Pulmonary artery endothelial cell (primary cell): ENCODE results near the gene NAV2. TPM values are rescaled to one million over a fixed set of nuclear protein-coding genes. Genes with fewer than 3 reads are reported as not detected.
A peak's percentile ranks its signal among the peaks of the same experiment; 100 is the strongest.
"Not testable (repeated sequence)": the region's sequence is repeated elsewhere in the genome, so short reads cannot be mapped to it uniquely, and the experiment has no call there.

Experiments
- DNase-seq: peaks from one replicate; pipeline ENCODE4 v3.0.0-alpha.2; 2011; ENCODE audit warnings: low read depth, low spot score
- total RNA-seq: library from RNA; depleted of rRNA; stranded (reverse); fragments of >200 nt; gene quantifications from 2 replicates; pipeline ENCODE4 v1.2.3, GENCODE V29; 2014

NAV2 gene
- total RNA-seq, 1 donor from 2014 or later: 9.5 TPM

GRCh38 chr11:20110908-20111669 lies 398.5 kb downstream of the NAV2 start:
- no peak for DNase-seq

GRCh38 chr11:20111871-20112270 lies 399.2 kb downstream of the NAV2 start:
- DNase-seq: no peak

GRCh38 chr11:20112291-20113148 lies 399.9 kb downstream of the NAV2 start:
- DNase-seq: peak; percentile 84

GRCh38 chr11:20113149-20113438 lies 400.5 kb downstream of the NAV2 start:
- DNase-seq: no peak

GRCh38 chr11:20114588-20114987 lies 402.0 kb downstream of the NAV2 start:
- DNase-seq: no peak

GRCh38 chr11:20116825-20117224 lies 404.2 kb downstream of the NAV2 start:
- DNase-seq: no peak

- DNase-seq: no peak
Observed at GRCh38 chr11:20117291-20117690, 404.7 kb downstream of the NAV2 start.

- DNase-seq: no peak
Observed at GRCh38 chr11:20118209-20118608, 405.6 kb downstream of the NAV2 start.

GRCh38 chr11:20119315-20119714 lies 406.7 kb downstream of the NAV2 start:
- no peak for DNase-seq

GRCh38 chr11:20120134-20120925 lies 407.7 kb downstream of the NAV2 start:
- DNase-seq: no peak

- no peak for DNase-seq
Observed at GRCh38 chr11:20122131-20122530, 409.5 kb downstream of the NAV2 start.

DNA sequence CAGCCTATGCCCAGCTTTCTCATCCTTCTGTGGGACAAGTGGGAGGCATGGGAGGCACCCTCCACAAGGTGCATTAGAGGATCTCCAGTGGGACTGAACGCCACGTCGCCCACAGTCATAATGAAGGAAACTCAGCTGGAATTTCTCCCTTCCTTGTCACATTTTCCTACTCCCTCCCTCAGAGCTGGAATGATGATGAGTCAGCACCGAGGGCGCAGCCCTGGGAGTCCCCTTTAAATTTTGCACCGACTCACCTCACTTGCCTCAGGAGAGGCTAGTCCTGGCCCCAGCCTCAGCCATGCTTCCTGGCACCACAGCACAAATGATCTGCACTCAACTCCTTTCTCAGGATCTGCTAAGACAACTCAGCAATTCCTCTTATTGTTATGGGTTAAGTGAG lies 413.3 kb downstream of the NAV2 start:
- DNase-seq: no peak

- no peak for DNase-seq
Observed at GRCh38 chr11:20126724-20127123, 414.1 kb downstream of the NAV2 start.

DNA sequence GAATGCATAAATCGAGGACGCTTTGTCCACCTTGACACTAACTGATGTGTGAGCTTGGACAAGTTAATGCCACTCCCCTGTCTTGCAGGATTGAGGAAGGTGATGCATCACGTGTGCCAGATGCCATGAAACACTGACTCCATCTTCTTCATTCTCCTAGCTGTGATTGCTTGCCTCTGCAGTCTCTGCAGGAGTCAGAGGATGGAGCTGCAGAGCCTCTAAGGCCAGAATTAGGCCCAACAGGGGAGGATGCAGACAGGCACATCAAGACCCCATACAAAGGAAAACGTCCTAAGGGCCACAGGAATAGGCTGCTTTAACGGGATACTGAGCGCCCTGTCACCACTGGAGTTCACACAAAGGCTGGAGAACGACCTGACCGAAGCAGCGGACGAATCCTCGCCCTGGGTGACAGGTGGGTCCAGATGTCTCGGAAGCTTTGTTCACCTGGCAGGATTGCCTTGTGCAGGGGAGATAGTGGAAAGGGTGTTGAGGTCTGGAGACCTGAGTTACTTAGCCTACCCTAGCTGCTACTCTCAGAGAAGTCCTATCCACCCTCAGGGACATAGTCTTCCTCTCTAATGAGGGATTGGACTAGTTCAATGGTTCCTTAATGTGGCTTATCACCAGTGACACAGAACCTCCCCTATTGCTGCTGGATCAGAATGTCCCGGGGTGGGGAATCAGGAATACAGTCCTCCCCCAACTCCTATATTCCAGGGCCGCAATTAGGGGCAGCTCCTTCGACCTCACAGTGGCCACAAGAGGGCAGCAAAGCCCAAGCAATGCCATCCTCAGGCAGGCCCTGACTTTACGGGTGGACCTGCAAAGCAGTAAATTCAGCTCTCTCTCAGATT lies 415.3 kb downstream of the NAV2 start:
- peak; percentile 32 for DNase-seq

DNA sequence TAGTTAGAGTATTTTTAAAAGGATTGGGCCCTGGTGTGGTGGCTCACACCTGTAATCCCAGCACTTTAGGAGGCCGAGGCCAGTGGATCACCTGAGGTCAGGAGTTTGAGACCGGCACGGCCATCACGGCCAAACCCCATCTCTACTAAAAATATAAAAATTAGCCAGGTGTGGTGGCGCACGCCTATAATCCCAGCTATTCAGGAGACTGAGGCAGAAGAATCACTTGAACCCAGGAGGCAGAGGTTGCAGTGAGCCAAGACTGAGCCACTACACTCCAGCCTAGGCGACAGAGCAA lies 415.8 kb downstream of the NAV2 start:
- not testable (repeated sequence) for DNase-seq

DNA sequence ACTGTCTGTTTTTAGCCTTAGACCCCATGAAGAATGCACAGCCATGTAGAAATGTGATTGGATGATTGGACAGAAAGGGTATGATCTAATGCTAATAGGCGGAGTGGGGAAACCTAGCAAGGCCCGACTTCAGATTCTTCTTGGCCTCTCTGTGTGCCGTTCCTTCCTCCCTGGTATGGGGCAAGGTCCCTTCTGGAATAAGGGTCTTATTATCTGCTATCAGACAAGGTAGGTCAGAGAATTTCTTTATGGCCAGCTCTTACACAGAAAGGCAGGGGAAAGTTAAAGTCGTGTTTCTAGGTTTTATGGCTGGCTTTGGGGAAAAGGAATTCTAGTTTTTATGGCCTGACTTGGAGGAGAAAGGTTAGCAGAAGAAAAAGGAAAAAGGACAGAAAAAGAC lies 417.0 kb downstream of the NAV2 start:
- no peak for DNase-seq

DNA sequence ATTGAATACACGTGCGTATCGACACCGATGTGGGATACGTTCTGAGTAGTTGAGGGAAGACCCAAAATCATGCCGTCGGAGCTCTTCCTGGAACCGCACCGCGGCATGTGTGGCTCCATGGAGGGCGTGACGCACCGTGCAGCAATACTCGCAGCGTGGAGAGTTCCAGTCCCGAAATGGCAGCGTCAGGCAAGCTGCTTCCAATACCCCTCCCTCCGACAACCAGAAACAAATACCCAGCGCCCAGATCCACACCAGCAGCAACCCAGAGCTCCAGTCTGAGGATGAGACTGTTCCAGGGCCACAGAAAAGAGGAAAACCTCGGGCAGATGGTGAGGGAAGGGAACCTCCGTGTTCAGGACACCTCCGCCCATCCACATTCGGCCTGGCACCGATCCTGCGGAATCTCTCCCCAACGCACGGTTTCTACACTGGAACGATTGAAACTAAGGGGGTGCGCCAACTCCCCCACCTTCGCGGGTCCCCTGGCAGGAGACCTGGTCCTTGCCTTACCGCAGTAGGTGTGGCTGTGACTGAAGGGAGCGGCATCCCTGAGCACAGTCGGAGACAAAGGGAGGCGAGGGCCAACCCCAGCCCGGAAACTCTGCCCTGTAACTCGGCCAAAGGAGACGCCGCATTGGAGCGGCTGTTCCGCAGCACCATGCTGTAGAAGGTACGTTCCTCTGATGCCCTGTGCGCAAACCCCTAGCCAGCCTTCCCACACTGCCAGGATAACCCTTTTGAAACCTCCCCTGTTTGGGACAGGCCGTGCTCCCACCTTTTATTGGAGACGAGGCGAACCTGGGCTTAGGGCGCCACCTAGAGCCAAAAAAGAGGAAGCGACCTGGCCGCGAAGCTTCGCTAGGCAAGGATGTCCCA lies 419.4 kb downstream of the NAV2 start:
- no peak for DNase-seq

GRCh38 chr11:20132667-20133039 lies 420.0 kb downstream of the NAV2 start:
- no peak for DNase-seq

GRCh38 chr11:20134991-20135736 lies 422.5 kb downstream of the NAV2 start:
- no peak for DNase-seq

GRCh38 chr11:20137637-20138036 lies 425.0 kb downstream of the NAV2 start:
- DNase-seq: no peak
